ENCODE results near the gene LRMDA. TPM values are rescaled to one million over a fixed set of nuclear protein-coding genes. Genes with fewer than 3 reads are reported as not detected.

Gene LRMDA
- total and polyA plus RNA-seq, 2 donors (not counting 3 experiments of a cell fraction or from before 2014, with no cell fraction given): 9.7 to 18.0 TPM

DNA sequence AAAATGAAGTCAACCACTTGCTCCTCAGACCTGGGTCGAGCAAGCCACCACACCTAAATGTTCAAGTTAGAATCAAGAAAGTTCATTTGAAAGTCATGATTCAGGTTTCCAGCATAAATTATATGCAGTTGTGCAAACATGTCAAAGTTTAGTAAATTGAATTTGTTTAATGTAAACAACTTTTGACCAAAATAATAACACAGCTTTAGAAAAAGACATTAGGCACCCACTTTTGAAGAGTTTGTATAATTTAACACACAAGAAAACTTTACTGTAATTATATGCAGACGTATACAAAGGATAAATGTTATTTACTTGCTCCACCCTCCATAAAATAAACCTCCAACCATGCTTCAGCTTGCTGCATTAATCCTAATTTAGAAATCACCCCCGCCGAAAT, 680.0 kb downstream of the LRMDA start:
- Histone ChIP-seq H4K20me1 (replicated peaks; ENCODE audit: control insufficient read depth, extremely low read depth, insufficient read depth, low read length) (no peaks in the 10 kb centered on the region), H3K36me3 (ENCODE audit: control insufficient read depth in 2 of 2, extremely low read depth in 1 of 2, insufficient read depth in 2 of 2, low read length in 2 of 2) (no peaks in the 10 kb centered on the region), H3K4me3 (replicated peaks in 1 of 3; ENCODE audit: insufficient read depth in 1 of 3, low read depth in 1 of 3, low read length in 3 of 3) (no peak overlapping the region), H3K4me2 (ENCODE audit: insufficient read depth, low read length) (no peak overlapping the region), H2AFZ (ENCODE audit: low read depth, low read length) (no peak overlapping the region), H3K9me3 (replicated peaks; ENCODE audit: control insufficient read depth, insufficient read depth, low read length) (no peaks in the 10 kb centered on the region), H3K27me3 (ENCODE audit: control insufficient read depth in 2 of 2, insufficient read depth in 2 of 2, low read length in 2 of 2) (no peaks in the 10 kb centered on the region), H3K9me1 (replicated peaks; ENCODE audit: control insufficient read depth, extremely low read depth, insufficient read depth, low read length) (no peaks in the 10 kb centered on the region), H3K4me1 (ENCODE audit: control insufficient read depth, extremely low read depth, insufficient read depth, low read length) (no peaks in the 10 kb centered on the region), H3K27ac (ENCODE audit: insufficient read depth, low read depth, low read length) (no peak overlapping the region), H3K79me2 (ENCODE audit: control insufficient read depth, insufficient read depth, low read length) (no peaks in the 10 kb centered on the region), H3K9ac (replicated peaks; ENCODE audit: extremely low read depth, insufficient read depth, low read length) (no peak overlapping the region)
- CTCF ChIA-PET: interaction anchor here (1.2 kb wide), 1 partner anchor 23 kb away, joined by 3 read pairs; no protein-coding TSS in a partner anchor
- DNase-seq (ENCODE audit: low read depth, low spot score): no peak
- TF ChIP-seq MYC (IDR thresholded peaks at IDR 0.05; ENCODE audit: low read depth, low read length) (no peak), FOS (IDR thresholded peaks at IDR 0.05; ENCODE audit: borderline replicate concordance, insufficient read depth, low read length) (no peak), CTCF (IDR thresholded peaks at IDR 0.05; ENCODE audit: extremely low read depth in 1 of 2, insufficient read depth in 1 of 2, low read depth in 1 of 2, low read length in 2 of 2) (no peak), POLR2A (IDR thresholded peaks at IDR 0.05; ENCODE audit: low read depth, low read length) (no peak)
- dilution Hi-C loops (cut with MboI; ENCODE audit: extremely low pct_ligation_motif_present, low sequenced_read_pairs) (no loop called here), intact Hi-C loops (cut with micrococcal nuclease) (no loop called here)
- no peak for FAIRE-seq
- POLR2A ChIA-PET: no interaction called here
- BruUV-seq (replicated peaks): no TSS peak

DNA sequence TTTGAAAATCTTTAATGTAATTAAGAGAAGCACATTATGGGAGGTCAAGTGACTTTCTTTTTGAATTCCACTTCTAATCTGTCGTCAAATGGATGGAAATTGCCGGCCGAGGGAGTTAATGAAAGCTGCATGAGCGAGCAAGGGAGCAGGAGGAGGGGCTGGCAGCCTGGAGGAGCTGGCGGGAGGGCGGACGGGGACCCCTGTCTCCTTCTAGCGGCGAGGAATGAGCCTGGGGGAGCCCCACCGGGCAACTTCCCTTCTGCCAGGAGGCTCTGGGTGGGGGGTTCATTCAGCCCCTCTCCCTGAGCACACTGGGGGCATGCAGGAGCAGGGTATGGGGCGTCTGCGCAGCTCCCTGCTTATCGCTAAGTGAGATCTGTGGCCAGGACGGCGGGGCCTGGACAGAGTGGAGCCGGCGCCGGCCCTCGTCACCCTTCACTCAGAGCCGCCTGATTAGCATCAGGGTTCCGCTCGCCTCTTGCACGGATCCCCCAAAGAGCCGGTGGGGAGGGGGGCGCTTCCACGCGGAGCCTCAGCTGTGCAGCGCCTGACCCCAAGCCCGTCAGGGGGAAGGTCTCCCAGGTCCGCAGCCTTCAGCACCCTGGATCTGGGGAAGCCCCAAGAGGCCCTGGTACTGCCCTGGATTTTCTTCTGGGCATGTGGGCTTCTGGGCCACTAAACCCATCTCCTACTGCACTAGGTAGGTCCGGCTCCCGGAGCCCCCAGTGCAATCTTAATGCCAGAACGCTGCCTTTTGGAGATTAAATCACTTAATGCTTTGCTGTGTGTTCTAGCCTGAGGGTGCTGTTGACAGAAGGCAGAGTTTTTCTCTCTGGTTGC, 680.8 kb downstream of the LRMDA start:
- POLR2A ChIA-PET: no interaction called here
- Histone ChIP-seq H3K9me1 (replicated peaks; ENCODE audit: control insufficient read depth, extremely low read depth, insufficient read depth, low read length) (no peaks in the 10 kb centered on the region), H2AFZ (ENCODE audit: low read depth, low read length) (no peak overlapping the region), H3K27ac (ENCODE audit: insufficient read depth, low read depth, low read length) (no peak overlapping the region), H3K9me3 (replicated peaks; ENCODE audit: control insufficient read depth, insufficient read depth, low read length) (no peaks in the 10 kb centered on the region), H3K4me1 (ENCODE audit: control insufficient read depth, extremely low read depth, insufficient read depth, low read length) (no peaks in the 10 kb centered on the region), H3K27me3 (ENCODE audit: control insufficient read depth in 2 of 2, insufficient read depth in 2 of 2, low read length in 2 of 2) (no peaks in the 10 kb centered on the region), H3K79me2 (ENCODE audit: control insufficient read depth, insufficient read depth, low read length) (no peaks in the 10 kb centered on the region), H3K36me3 (ENCODE audit: control insufficient read depth in 2 of 2, extremely low read depth in 1 of 2, insufficient read depth in 2 of 2, low read length in 2 of 2) (no peaks in the 10 kb centered on the region), H3K4me3 (replicated peaks in 1 of 3; ENCODE audit: insufficient read depth in 1 of 3, low read depth in 1 of 3, low read length in 3 of 3) (no peak overlapping the region), H3K4me2 (ENCODE audit: insufficient read depth, low read length) (no peak overlapping the region), H4K20me1 (replicated peaks; ENCODE audit: control insufficient read depth, extremely low read depth, insufficient read depth, low read length) (no peaks in the 10 kb centered on the region), H3K9ac (replicated peaks; ENCODE audit: extremely low read depth, insufficient read depth, low read length) (no peak overlapping the region)
- intact Hi-C loops (cut with micrococcal nuclease): no loop called here
- DNase-seq (ENCODE audit: low read depth, low spot score) (no peak), FAIRE-seq (no peak)
- dilution Hi-C loops (cut with MboI; ENCODE audit: extremely low pct_ligation_motif_present, low sequenced_read_pairs): no loop called here
- TF ChIP-seq FOS (IDR thresholded peaks at IDR 0.05; ENCODE audit: borderline replicate concordance, insufficient read depth, low read length) (no peak), POLR2AphosphoS5 (IDR thresholded peaks at IDR 0.05; ENCODE audit: insufficient read depth, low read depth, low read length) (no peak), GATA2 (IDR thresholded peaks at IDR 0.05; ENCODE audit: insufficient read depth, insufficient read length, low read depth, low read length) (no peak), CTCF (IDR thresholded peaks at IDR 0.05; ENCODE audit: extremely low read depth in 1 of 2, insufficient read depth in 1 of 2, low read depth in 1 of 2, low read length in 2 of 2) (no peak), EZH2 (IDR thresholded peaks at IDR 0.05; ENCODE audit: borderline replicate concordance, low read depth, low read length, severe bottlenecking) (no peak), JUN (IDR thresholded peaks at IDR 0.05; ENCODE audit: borderline replicate concordance, insufficient read depth, insufficient read length, low read depth) (no peak), MYC (IDR thresholded peaks at IDR 0.05; ENCODE audit: low read depth, low read length) (no peak), POLR2A (IDR thresholded peaks at IDR 0.05; ENCODE audit: low read depth, low read length) (no peak)
- TF ChIP-seq, protein P1, sequence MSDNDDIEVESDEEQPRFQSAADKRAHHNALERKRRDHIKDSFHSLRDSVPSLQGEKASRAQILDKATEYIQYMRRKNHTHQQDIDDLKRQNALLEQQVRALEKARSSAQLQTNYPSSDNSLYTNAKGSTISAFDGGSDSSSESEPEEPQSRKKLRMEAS (IDR thresholded peaks at IDR 0.05; ENCODE audit: insufficient read depth, insufficient read length): no peak
- CTCF ChIA-PET: no interaction called here
- no TSS peak for BruUV-seq (replicated peaks)
